ENCODE results near the gene TLR4.

Gene TLR4

GRCh38 chr9:117715411-117715989 lies 11.3 kb downstream of the TLR4 start:
- no peak for DNase-seq (ENCODE audit: low read depth)

DNA sequence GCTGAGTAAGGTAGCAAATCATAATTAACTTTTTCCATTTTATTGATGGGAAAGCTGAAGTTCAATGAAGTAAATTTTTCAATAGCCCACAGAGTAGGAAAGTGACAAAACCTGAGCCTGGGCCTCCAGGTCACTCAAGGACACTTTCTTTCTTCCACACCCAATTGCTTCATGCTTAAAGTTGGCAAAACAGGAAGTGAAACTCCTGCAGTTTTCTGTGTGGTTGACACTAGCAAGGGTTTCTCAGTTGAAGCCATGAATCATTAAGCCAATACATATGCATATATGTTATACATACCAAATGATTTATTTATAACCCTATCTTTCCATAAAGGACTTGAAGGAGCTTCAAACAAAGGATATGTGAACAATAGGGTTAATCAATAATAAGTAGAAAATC lies 13.9 kb downstream of the TLR4 start:
- no peak for DNase-seq (ENCODE audit: low read depth)

GRCh38 chr9:117718701-117719100 lies 14.5 kb downstream of the TLR4 start:
- DNase-seq (ENCODE audit: low read depth), result no peak

GRCh38 chr9:117719161-117719920 lies 15.1 kb downstream of the TLR4 start:
- DNase-seq (ENCODE audit: low read depth), result no peak

GRCh38 chr9:117720066-117720465 lies 15.9 kb downstream of the TLR4 start:
- no peak for DNase-seq (ENCODE audit: low read depth)

GRCh38 chr9:117720555-117720954 lies 16.4 kb downstream of the TLR4 start:
- DNase-seq (ENCODE audit: low read depth), result no peak

DNA sequence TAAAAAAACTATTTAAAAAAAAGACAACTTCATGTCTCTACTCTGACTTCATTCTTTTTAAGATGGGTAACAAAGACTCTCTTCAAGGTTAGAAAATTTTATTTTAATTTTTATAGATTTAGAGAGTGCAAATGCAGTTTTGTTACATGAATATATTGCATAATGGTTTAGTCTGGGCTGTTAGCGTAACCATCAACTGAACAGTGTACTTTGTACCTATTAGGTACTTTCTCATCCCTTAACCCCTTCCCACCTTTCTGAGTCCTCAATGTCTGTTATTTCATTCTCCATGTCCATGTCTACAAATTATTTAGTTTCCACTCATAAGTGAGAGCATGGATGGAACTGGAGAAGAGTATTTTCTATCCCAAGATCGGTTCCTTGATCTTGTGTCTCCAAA lies 16.8 kb downstream of the TLR4 start:
- no peak for DNase-seq (ENCODE audit: low read depth)

DNA sequence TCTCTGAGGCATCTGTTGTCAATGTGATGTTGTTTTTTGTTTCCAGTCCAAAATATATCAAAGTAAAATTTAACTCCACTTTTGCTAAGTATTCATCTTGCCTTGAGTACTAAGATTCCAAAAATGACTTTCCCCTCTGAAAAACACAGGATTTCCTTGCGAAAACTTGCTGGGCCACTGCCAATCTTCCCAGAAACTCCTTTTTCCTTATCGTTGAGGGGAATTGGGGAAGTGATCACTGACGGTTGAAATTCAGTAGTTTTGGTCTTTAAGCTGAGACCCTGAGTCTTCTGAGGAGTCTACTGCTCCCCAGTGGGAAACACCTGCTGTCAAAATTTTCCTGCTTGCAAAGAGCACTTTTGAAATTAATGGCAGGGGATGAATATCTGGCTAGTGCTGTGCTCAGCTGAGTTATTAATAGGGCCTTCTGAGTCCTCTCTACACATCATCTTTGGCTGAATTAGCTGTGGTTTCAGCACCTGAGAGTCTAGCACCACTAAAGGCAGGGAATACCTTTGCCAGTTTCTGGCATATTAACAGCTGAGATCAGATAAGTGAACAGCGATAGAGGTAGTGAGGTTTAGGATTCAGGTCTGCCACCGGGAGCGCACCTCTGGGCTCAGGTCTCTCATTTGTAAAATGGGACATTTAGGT lies 18.0 kb downstream of the TLR4 start:
- no peak for DNase-seq (ENCODE audit: low read depth)

DNA sequence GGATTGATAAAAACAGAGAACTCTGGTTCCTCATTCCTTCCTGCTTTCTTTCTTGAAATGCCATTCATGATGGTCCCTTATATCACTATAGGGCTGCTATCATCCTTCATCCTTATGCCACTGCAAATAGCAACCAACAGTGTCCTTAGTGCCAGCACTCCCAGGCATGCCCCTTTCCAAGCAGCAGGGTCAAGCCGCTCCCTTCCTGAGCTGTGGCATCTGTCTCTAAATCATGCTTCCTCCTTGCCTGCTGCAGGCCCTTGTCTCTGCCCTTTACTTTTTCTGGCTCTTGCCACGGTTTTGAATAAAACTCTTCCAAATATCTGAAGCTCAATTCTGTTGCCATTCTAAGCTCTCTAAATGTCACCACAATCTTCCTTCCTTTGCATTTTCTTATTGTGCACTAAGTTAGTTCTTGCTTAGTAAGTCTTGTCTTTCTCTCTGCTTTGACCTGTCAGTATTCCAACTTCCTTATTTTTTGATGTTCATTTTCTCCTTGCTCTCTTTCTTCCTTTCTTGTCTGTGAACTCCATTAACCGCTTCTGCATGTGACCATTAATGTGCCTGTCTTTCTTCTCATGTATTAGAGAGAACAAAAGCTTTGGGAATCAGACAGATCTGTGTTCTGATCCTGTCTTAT lies 19.9 kb downstream of the TLR4 start:
- no peak for DNase-seq (ENCODE audit: low read depth)

- no peak for DNase-seq (ENCODE audit: low read depth)
Measured at GRCh38 chr9:117725426-117725887, 21.3 kb downstream of the TLR4 start.

- no peak for DNase-seq (ENCODE audit: low read depth)
Measured at GRCh38 chr9:117729375-117729774, 25.2 kb downstream of the TLR4 start.

GRCh38 chr9:117732494-117732893 lies 28.3 kb downstream of the TLR4 start:
- DNase-seq (ENCODE audit: low read depth), result no peak

- DNase-seq (ENCODE audit: low read depth), result no peak
Measured at GRCh38 chr9:117733465-117733864, 29.3 kb downstream of the TLR4 start.

- no peak for DNase-seq (ENCODE audit: low read depth)
Measured at GRCh38 chr9:117734082-117734481, 29.9 kb downstream of the TLR4 start.

DNA sequence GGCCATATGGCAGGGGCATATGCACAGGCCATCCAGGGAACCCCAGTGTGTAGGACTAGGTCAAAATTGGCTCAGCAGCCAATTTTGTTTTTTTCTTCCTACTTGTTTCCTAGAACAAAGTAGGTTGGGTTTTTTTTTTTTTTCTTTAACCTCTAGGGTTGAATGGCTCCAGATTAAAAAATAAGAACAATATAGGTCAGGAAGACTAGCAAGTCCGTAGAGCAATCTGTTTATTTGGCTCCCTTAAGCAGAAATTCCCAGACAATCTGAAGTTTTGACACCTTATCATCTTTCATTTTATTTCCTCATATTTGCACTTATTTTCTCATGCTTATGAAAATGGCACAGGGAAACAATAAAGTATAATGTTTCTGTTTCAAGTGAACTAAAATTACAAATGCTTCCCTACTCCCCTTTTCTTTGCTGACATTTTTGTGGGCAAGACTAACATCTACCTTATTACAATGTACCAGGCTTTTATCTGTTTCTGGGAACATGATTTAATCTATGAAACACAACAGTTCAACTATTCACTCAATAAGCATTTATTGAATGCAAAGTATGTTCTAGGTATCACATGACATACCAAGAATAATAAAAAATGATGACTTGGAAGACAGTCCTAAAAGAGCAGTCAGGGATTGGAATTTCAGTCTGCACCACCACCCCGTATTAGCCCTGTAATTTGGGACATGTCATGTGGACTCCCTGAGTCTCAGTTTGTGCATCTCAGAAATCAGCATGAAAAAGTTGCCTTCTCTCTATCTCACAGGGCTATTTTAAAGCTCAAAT lies 30.5 kb downstream of the TLR4 start:
- DNase-seq (ENCODE audit: low read depth), result no peak

GRCh38 chr9:117737721-117738226 lies 33.6 kb downstream of the TLR4 start:
- DNase-seq (ENCODE audit: low read depth), result no peak

DNA sequence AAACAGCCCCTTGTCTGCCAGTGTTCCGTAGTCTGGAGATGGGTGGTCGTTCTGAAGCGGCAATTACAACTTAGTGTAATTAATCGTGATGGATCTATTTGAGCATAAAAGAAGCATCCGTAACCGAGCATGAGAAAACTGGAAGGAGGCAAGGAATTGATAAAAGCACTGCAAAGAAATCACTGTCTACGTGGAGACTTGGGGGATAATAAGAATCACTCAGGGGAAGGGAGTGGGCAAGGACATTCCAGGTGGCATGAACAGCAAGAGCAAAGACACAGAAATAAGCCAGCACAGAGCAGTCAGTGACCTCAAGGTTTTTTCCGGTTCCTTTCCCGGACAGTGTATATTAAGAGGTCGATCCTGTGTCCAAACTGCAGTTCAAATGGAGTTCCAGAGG lies 35.0 kb downstream of the TLR4 start:
- DNase-seq (ENCODE audit: low read depth), result no peak

DNA sequence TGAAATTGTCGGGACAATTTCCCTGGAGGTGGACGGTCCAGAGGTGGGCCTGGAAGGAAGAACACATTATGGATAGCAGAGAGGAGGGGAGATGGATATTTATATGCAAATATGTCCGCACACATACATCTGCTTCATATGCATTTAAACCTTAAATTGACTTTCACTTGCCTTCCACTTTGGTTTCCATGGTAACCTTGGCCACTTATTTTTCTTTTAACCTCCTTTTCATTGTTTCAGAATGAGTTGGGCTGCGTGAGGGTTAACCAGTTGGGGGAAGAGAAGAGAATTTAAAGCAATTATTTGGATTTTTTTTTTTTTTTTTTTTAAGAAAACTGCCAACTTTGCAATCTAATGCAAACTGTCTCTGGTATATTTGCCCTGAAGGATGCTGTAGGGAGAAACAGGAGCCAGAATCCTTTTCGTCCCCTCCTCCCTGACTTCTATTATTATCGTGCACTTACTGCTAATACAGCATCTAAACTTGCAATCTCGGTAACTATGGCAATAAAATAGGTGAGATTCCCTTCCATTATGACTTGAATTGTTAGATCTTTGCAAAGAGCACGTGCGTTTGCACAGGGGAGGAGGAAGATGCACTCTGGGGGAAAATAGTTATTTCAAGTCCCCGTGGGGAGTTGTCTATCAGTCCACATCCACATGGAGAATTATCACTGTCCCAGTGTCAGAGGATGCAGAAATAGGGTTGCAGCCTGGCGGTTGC lies 35.6 kb downstream of the TLR4 start:
- DNase-seq (ENCODE audit: low read depth), result no peak

DNA sequence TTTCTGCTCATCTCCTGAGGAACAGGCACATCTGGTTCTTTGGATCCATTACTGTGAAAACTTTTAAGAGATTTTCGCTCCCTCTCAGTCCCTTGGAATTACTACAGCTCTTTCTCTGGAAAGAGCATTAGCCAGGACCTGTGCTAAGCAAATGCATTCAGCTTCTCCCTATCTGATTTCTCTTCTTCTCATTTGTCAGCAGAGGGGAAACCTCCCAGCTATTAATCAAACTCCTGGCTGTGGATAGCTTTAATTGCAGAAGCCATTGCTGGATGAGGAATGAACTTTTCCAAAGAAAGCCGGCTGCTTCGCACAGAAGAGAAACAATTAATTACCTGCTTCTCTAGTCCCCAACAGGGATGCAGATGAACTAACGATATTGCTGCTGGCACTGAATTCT lies 37.9 kb downstream of the TLR4 start:
- no peak for DNase-seq (ENCODE audit: low read depth)

GRCh38 chr9:117744369-117744768 lies 40.2 kb downstream of the TLR4 start:
- no peak for DNase-seq (ENCODE audit: low read depth)

DNA sequence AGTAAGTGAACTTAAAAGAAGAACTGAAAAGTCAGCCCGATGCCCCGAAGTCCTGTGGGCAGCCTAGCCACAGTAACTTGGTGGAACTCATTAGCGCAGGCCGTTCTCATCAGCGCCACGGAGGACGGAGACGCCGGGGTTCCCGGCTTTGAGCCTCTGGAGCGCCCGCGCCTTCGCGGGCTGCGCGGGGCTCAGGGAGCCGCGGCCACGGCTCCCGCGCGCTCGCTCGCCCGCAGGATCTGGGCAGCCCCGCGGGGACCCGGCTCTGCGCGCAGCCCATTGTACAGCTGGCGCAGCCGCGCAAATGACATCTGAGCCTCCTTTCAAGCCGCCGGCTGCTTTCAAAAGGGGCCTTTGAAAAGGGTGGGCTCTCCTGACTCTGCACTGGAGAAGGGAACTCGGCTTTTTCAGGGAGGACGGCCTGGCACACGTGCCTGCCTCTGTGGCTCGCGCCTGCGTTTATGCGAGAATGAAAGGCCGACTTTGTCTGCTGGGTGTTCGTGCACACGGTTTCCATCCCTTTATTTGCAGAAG lies 40.7 kb downstream of the TLR4 start:
- no peak for DNase-seq (ENCODE audit: low read depth)
